Mucosa of descending colon (tissue), 3 donors: ENCODE data around the gene GATA6. TPM values are rescaled to one million over a fixed set of nuclear protein-coding genes. Genes with fewer than 3 reads are reported as not detected.
A peak's percentile ranks its signal among the peaks of the same experiment; 100 is the strongest.

Source experiments
- ATAC-seq: fragments of 200-7000 bp; cut with Tn5 transposase; one replicate; pipeline ENCODE4 v1.9.1; 2020; ENCODE audit warnings: mild to moderate bottlenecking, moderate library complexity
- DNase-seq, 3 donors: peaks; one replicate each; pipeline ENCODE4 v3.0.0-alpha.2; 2020
- H3K36me3 ChIP-seq: fragments of 200-600 bp; one replicate; pipeline ENCODE4 v1.8.0; 2021; ENCODE audit warnings: low read depth, mild to moderate bottlenecking
- H3K4me1 ChIP-seq: fragments of 200-600 bp; one replicate; pipeline ENCODE4 v1.8.0; 2021; ENCODE audit warnings: low read depth, mild to moderate bottlenecking
- H3K4me3 ChIP-seq: fragments of 200-600 bp; one replicate; pipeline ENCODE4 v1.8.0; 2021; ENCODE audit warnings: mild to moderate bottlenecking
- H3K9me3 ChIP-seq: fragments of 200-600 bp; one replicate; pipeline ENCODE4 v1.8.0; 2021; ENCODE audit warnings: mild to moderate bottlenecking
- CTCF ChIP-seq: fragments of 200-600 bp; IDR thresholded peaks from one replicate; pipeline ENCODE4 v1.8.0; 2022; ENCODE audit warnings: antibody characterized with exemption, mild to moderate bottlenecking
- intact Hi-C, 2 donors: fragments of 100-400 bp; cut with DNase I in 1 of 2; cut with micrococcal nuclease in 1 of 2; formaldehyde crosslinking; loops; one replicate each; pipeline versions ENCODE4 v1.11.0 to v1.11.1; 2022; cut with DNase I, micrococcal nuclease
- total RNA-seq, 3 donors: library from RNA; stranded (reverse); fragmentation: NEBNext Ultra II Directional in 2 of 3; extraction: Animal tissue kit (Norgen Biotek cat#: 25700) in 2 of 3; gene quantifications; one replicate each; pipeline versions ENCODE4 v1.2.1 to v1.2.4, GENCODE V29; 2021 to 2023
- donor health status: DM: no; HTN: no; CAD: no; lungs with moderate emphysema.
- donor health status: DM: no; HTN: no; CAD: no.
- donor health status: DM: no; HTN: yes; CAD: no.

The GATA6 gene
- total RNA-seq, 3 donors from 2014 or later = 21.9 to 58.8 (median 43.3) TPM

GRCh38 chr18:22167091-22167470 lies 2.3 kb upstream of the GATA6 start:
- Histone ChIP-seq H3K4me3 (peak overlapping the region; percentile 90), H3K36me3 (no peaks in the 10 kb centered on the region), H3K4me1 (peaks cover 13% of the 10 kb centered on the region), H3K9me3 (no peaks in the 10 kb centered on the region)
- ATAC-seq (no peak), DNase-seq (peak in 2 of 3 donors; percentile 36 to 64)
- intact Hi-C loops = loop anchor here in 1 of 2 donors (5.0 kb wide), 2 partner anchors 125 to 170 kb away; no protein-coding TSS in a partner anchor
- no peak for TF ChIP-seq CTCF

GRCh38 chr18:22167471-22168241 lies 1.7 kb upstream of the GATA6 start:
- intact Hi-C loops = loop anchor here in 1 of 2 donors (5.0 kb wide), 2 partner anchors 125 to 170 kb away; no protein-coding TSS in a partner anchor
- TF ChIP-seq CTCF = no peak
- Histone ChIP-seq H3K36me3 (no peaks in the 10 kb centered on the region), H3K9me3 (no peaks in the 10 kb centered on the region), H3K4me3 (peak overlapping the region; percentile 90), H3K4me1 (peaks cover 13% of the 10 kb centered on the region)
- DNase-seq = peak in 2 of 3 donors; percentile 60 to 64
- no peak for ATAC-seq

- Histone ChIP-seq H3K9me3 (no peaks in the 10 kb centered on the region), H3K4me3 (peak overlapping the region; percentile 90), H3K4me1 (peaks cover 13% of the 10 kb centered on the region), H3K36me3 (no peaks in the 10 kb centered on the region)
- TF ChIP-seq CTCF = no peak
- ATAC-seq (peak; percentile 22), DNase-seq (peak in 2 of 3 donors; percentile 67 to 69)
- intact Hi-C loops = loop anchor here in 1 of 2 donors (5.0 kb wide), 2 partner anchors 126 to 171 kb away; no protein-coding TSS in a partner anchor
Measured at GRCh38 chr18:22168360-22168921, 948 bp upstream of the GATA6 start.

GRCh38 chr18:22169889-22170420 lies 566 bp downstream of the GATA6 start:
- DNase-seq (peak in 1 of 3 donors; percentile 32), ATAC-seq (peak; percentile 0)
- no peak for TF ChIP-seq CTCF
- Histone ChIP-seq H3K36me3 (no peaks in the 10 kb centered on the region), H3K9me3 (no peaks in the 10 kb centered on the region), H3K4me1 (peaks cover 13% of the 10 kb centered on the region), H3K4me3 (peak overlapping the region; percentile 90)
- intact Hi-C loops = loop anchor here in 1 of 2 donors (5.0 kb wide), 2 partner anchors 128 to 173 kb away; no protein-coding TSS in a partner anchor

- no peak for TF ChIP-seq CTCF
- H3K9me3 ChIP-seq = no peaks in the 10 kb centered on the region
- ATAC-seq (no peak), DNase-seq (peak; percentile 55 to 69 (median 65))
- H3K4me3 ChIP-seq = peak overlapping the region; percentile 90
- peaks cover 13% of the 10 kb centered on the region for H3K4me1 ChIP-seq
- intact Hi-C loops = no loop called here
- no peaks in the 10 kb centered on the region for H3K36me3 ChIP-seq
Measured at GRCh38 chr18:22170421-22171257, 1.2 kb downstream of the GATA6 start.
